GM12801 (cell line): ENCODE data around the gene HIP1.

Experiments
- CTCF ChIP-seq: IDR thresholded peaks from one replicate; pipeline ENCODE4 v1.5.1; 2011; ENCODE audit warnings: control low read depth; ENCODE audit not compliant: insufficient read length; ENCODE audit errors: extremely low read depth

HIP1 gene

GRCh38 chr7:75583255-75583654 is 155.5 kb downstream of the HIP1 start:
- TF ChIP-seq CTCF = no peak

GRCh38 chr7:75579899-75580298 is 158.8 kb downstream of the HIP1 start:
- no peak for TF ChIP-seq CTCF

- no peak for TF ChIP-seq CTCF
Observed at GRCh38 chr7:75578081-75578480, 160.7 kb downstream of the HIP1 start.

GRCh38 chr7:75575488-75576121 is 163.1 kb downstream of the HIP1 start:
- TF ChIP-seq CTCF = no peak

GRCh38 chr7:75573477-75574019 is 165.2 kb downstream of the HIP1 start:
- no peak for TF ChIP-seq CTCF

GRCh38 chr7:75572814-75573213 is 165.9 kb downstream of the HIP1 start:
- no peak for TF ChIP-seq CTCF

- no peak for TF ChIP-seq CTCF
Observed at GRCh38 chr7:75572396-75572795, 166.3 kb downstream of the HIP1 start.
